ENCODE results near the gene ZFPM1.

Gene ZFPM1

DNA sequence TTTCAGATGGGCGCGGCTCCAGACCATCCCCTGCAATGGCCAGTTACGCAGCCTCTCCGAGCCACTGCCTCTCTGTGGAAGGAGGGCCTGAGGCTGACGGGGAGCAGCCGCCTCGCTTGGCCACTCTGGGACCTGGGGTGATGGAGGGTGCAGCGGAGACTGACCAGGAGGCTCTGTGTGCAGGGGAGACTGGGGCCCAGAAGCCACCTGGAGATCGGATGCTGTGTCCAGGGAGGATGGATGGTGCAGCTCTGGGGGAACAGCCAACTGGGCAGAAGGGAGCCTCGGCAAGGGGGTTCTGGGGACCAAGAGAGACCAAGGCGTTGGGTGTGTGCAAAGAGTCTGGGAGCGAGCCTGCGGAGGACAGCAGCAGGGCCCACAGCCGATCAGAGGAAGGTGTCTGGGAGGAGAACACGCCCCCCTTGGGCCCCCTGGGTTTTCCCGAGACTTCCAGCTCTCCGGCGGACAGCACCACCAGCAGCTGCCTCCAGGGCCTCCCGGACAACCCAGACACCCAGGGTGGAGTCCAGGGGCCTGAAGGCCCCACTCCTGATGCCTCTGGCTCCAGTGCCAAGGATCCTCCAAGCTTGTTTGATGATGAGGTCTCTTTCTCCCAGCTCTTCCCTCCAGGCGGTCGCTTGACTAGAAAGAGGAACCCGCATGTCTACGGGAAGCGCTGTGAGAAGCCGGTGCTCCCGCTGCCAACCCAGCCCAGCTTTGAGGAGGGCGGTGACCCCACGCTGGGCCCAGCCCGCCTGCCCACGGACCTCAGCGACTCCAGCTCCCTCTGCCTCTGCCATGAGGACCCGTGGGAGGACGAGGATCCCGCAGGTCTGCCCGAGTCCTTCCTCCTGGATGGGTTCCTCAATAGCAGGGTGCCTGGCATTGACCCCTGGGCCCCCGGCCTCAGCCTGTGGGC lies 17.4 kb upstream of the ZFPM1 start:
- no peak for DNase-seq

DNA sequence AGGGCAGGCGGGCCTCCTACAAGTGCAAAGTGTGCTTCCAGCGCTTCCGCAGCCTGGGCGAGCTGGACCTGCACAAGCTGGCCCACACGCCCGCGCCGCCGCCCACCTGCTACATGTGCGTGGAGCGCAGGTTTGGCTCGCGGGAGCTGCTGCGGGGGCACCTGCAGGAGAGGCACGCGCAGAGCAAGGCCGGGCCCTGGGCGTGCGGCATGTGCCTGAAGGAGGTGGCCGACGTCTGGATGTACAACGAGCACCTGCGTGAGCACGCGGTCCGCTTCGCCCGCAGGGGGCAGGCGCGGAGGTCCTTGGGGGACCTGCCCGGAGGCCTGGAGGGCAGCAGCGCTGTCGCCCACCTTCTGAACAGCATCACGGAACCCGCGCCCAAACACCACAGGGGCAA lies 16.3 kb upstream of the ZFPM1 start:
- no peak for DNase-seq

DNA sequence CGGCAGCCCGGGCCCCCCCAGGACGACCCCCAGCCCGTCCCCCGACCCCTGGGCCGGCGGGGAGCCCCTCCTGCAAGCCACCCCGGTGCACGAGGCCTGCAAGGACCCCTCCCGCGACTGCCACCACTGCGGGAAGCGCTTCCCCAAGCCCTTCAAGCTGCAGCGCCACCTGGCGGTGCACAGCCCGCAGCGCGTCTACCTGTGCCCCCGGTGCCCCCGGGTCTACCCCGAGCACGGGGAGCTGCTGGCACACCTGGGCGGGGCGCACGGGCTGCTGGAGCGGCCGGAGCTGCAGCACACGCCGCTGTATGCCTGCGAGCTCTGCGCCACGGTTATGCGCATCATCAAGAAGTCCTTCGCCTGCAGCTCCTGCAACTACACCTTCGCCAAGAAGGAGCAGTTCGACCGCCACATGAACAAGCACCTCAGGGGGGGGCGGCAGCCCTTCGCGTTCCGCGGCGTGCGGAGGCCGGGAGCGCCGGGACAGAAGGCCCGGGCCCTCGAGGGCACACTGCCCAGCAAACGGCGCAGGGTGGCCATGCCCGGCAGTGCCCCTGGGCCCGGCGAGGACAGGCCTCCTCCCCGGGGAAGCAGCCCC lies 15.6 kb upstream of the ZFPM1 start:
- peak; percentile 78 for DNase-seq

DNA sequence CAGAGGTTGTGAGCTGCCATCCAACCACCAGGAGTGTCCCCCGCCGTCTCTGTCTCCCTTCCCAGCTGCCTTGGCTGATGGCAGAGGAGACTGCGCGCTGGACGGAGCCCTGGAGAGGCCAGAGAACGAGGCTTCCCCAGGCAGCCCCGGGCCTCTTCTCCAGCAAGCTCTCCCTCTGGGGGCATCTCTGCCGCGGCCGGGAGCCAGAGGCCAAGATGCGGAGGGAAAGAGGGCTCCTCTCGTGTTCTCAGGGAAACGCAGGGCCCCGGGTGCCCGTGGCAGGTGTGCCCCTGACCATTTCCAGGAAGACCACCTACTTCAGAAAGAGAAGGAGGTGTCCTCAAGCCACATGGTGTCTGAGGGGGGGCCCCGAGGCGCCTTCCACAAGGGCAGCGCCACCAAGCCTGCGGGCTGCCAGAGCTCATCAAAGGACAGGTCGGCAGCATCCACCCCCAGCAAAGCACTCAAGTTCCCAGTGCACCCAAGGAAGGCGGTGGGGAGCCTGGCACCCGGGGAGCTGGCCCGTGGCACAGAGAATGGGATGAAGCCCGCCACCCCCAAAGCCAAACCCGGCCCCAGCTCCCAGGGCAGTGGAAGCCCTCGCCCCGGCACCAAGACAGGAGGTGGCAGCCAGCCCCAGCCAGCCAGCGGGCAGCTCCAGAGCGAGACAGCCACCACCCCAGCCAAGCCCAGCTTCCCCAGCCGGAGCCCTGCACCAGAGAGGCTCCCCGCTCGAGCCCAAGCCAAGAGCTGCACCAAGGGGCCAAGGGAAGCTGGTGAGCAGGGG lies 14.8 kb upstream of the ZFPM1 start:
- no peak for DNase-seq

DNA sequence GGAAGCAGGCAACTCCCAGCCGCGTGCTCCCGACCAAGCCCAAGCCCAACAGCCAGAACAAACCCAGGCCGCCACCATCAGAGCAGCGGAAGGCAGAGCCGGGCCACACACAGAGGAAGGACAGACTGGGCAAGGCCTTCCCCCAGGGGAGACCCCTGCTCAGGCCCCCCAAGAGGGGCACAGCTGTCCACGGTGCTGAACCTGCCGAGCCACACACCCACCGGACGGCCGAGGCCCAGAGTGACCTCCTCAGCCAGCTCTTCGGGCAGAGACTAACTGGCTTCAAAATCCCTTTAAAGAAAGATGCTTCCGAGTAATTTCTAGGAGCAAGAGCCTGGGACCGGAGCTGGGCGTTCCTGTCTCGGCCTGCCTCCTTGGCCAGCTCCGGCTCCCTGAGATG lies 14.1 kb upstream of the ZFPM1 start:
- DNase-seq: no peak

DNA sequence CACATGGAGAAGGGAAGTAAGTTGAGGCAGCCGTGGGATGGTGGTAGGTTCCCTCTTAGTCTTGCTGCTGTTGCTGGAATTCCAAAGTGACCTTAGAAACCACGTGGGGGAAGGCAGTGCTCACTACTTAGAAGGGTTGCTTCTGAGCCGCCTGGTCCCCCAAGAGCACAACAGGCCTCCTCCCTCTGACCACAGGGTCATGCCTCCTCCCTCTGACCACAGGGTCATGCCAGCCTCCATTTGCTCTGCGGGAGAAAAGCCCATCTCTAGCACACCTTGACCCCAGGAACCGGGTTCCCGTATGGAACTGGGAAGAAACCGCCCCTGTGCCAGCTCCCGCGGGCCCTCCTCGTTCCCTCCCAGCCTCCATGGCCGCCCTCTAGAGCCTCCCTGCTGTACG lies 13.4 kb upstream of the ZFPM1 start:
- no peak for DNase-seq

DNA sequence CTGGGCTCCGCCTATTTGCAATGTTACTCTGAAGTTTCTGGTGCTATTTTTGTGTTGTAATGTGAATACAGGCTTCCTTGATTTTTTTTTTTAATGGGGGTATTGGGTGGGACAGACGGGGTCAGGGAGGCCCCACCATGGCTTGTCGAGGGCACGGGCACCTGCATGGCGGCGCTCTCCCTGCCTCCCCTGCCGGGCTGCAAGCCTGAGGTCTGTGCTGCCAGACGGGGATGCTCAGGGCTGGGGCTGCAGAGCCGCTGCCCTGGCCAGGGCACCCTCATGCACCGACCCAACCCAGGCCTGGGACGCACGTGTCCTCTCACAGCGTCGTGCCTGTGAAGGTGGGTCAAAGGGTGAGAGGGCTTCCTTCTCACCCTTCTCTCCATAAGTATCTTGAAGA lies 13.0 kb upstream of the ZFPM1 start:
- no peak for DNase-seq

DNA sequence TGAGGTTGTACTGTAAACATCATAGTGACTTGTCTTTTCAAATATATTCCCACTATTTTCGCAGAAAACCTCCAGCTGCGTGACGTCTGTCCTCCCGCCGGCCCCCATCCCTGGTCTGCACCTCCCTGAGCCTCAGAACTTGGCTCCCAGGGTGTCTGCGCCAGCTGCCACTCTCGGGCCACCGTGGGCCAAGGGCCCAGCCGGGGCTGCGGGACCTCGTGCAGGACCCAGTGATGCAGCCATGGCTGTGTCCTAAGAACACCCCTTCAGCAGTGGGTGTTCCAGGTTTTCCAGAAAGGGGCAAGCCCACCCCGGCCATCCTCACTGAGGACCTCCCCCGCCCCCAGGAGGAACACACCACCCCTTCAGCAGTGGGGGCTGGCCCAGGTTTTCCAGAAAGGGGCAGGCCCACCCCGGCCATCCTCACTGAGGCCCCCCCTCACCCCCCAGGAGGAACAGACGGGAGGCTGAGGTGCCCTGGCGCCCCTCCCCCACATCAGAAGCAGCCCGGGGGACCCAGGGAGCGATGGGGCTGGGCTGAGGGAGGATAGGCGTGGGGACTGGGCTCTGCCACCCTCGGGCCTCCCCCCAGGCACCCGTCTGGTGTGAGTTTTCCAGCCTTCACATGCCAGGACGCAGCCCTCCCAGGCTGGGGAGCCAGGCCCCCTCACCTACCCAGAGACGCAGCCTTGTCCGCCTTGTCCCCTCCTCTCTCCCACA lies 12.2 kb upstream of the ZFPM1 start:
- no peak for DNase-seq

DNA sequence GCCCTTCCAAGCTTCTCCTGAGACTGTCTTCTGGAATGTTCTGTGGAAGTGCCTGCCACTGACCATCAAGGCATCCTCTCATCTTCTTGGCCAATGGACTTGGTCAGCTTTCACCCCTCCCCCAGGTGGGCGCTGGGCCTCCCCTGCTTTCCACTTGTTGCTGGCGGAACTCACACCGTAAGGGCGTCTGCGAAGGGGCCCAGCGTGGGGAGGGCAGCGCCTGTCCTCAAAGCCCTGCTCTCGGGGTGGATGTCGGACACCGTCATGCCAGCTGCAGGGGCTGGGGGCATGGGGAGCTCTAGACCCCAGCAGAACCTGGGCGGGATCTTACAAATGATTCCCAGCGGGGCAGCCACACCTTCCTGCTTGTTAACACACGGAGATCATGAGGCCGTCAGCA lies 11.6 kb upstream of the ZFPM1 start:
- no peak for DNase-seq

DNA sequence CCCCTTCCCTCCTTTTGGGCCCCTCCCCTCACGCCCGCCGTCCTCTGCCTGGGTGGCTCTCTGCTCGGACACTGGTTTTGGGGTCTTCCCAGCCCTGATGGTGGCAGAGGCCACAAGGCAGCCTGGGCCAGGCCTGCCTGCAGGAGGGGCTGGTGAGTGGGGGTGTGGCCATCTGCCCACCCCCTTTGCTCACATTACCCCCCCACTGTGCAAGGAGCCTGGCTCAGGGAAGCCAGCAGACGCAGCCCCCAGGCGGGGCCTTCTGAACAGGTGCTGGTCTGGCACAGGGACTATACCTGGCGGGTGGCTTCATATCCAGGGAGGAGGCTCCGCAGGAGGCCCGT lies 10.7 kb upstream of the ZFPM1 start:
- no peak for DNase-seq

DNA sequence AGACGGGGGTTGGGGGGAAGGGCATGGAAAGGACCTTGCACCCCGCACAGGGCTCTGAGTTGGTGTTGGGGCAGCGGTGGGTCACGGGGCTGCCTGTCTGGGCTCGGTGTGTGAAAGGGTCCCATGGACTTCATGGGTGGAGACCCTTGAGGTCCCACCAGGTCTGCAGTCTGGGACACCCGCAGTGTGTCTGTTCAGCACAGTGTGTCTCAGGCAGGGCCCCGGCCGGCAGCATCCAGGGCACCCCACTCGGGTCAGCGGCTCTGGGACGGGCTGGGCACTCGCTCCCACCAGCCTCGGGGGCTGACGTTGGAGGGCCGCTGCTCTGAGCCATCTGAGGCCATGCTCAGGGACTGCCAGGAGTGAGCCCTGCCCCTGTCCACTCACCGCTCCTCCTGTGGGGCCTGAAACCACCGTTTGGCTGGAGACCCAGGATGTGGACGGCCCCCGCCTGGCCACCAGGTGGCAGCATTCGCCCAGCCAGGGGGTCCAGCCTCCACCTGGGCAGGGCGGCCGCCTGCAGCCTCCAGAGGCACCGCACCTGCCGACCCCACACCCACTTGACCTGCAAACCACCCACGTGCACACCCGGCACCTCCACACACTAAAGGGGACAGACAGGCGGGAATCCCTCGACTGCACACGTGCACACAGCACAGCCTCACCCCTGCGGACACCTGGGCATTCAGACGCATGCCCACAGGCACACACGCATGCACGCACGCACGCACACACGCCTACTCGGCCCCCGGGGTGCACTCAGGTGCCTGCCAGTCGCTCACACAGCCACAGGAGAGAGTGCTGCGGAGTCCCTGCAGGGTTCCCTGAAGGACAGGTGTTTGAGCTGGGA lies 10.1 kb upstream of the ZFPM1 start:
- DNase-seq: peak; percentile 85

DNA sequence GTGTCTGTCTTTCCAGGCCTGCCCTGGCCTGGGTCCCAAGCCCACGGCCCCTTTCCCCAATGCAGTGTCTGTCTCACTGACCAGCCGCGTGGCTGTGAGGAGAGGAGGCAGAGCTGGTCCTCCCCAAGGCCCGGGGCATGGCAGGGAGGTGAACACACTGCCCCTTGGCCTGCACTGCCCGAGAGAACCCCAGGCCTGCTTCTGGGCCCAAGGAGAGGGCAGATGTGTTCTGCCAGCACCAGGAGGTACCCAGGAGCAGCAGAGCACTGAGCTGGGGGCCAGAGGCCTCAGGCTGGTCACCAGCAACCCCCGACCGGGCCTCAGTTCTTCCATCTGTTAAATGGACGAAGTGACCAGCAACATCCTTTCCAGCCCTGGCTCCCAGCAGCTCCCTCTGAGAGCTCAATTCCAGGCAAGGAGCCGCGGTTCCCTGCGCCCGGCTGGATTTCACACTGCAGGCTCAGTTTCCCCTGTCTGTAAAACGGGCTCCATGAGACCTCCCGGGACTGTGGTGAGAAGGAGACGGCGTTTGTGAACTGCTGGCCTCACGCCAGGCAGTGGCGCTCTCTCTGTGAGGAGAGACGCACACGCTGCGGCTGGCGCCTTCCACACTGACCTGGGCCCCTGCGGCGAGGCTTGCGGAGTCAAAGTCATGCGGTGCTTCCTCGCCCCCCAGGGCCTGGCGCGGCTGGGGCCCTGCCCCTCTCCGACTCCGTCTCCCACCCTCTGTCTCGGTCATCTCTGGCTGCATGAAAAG lies 8.1 kb upstream of the ZFPM1 start:
- no peak for DNase-seq

DNA sequence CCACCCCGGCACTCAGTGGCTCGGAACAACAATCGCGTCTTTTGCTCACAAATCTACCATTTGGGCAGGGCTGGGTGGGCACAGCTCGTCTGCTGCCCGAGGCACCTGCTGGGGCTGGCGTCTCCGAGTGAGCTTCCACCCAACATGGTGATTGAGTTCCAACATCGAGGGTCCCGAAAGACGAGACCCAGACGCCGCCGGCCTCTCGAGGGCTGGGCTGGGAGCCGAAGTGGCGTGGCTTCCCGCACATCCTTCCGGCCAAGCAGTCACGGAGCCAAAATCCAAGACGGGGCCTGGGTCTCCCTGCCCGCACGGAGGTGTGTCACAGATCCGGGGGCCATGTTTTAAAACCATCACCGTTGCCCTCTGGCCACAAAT lies 7.5 kb upstream of the ZFPM1 start:
- no peak for DNase-seq

DNA sequence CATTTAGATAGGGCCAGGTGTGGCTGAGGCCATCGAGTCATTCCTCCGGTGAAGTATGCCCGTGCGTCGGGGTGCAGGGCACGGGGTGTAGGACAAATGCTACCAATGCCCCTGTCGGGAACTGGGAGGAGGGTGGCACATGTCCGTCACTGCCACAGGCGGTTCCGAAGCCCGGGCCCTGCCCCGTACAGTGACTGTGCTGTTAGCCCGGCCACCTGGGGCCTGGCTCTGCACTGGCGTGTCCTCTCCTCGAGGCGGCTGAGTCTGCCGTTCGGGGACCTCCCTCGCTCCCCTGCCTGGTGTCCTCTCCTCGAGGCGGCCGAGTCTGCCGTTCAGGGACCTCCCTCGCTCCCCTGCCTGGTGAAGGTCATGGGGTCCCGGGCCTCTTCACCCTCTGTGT lies 7.0 kb upstream of the ZFPM1 start:
- no peak for DNase-seq

DNA sequence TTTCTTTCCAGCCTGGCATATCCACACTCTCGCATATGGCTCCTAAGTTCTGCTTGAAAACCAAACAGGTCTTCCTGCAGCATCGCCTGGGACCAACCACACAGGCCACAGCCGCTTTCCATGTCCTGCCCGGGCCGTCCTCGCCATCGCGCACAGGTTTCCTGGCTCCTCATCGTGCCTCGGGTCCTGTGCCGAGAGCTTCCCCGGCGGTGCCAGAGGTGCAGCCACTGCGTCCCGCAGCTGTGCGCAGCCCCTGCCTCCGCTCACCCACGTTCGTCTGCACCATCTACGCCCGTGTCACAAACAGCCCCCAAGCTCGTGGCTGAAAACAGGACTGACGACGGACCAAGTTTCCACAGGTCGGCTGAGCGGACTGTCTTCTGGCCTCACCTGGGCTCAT lies 6.3 kb upstream of the ZFPM1 start:
- DNase-seq: no peak

DNA sequence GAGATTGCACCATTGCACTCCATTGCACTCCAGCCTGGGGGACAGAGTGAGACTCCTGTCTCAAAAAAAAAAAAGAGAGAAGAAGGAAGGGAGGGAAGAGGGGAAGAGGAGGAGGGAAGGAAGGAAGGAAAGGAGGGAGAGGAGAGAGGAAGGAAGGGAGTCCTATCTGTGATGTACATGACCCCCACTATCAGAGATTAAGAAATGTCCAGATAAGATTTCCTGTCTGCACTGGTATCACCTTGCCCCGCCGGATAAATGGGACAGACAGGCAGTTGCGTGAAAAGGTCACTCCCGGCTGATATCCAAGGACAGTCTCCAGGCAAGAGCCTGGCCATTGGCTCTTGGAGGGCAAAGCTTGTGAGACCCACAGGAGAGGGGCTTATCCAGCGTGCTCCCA lies 5.2 kb upstream of the ZFPM1 start:
- DNase-seq: no peak

DNA sequence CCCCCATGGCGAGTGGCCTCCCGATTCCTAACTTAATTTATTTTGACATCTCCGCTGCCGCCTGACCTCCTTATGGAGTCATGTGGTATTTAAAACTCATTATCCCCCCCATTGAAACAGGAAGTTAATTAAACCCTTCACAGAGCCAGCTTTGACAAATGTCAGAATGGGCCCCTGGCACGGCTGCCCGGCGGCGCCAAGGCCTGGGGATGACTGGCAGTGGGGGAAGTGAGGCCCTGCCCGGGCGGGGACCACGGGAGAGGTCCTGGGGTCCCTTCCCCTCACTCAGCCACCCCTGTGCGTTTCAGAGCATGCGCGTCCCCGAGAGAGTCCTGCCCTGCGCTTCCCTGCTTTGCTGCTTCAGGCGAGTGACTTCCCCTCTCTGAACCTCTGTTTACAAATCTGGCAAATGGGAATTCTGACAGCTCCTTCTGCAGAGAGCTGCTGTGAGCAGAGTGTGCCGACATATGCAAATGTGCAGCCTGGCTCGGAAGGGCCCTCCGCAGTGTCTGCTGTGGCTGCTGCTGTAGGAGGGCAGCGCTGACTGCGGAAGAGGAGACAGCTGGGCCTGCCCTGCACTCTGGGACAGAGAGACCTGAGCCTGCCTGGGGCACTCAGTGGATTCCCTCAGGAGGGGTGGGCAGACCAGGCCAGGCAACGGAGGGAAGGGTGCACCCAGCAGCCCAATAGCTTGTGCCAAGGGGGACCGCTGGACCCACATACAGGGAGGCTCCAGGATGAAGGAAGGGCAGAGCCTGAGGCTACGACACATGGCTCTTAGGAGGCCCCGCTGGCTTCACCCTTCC lies 4.4 kb upstream of the ZFPM1 start:
- no peak for DNase-seq

DNA sequence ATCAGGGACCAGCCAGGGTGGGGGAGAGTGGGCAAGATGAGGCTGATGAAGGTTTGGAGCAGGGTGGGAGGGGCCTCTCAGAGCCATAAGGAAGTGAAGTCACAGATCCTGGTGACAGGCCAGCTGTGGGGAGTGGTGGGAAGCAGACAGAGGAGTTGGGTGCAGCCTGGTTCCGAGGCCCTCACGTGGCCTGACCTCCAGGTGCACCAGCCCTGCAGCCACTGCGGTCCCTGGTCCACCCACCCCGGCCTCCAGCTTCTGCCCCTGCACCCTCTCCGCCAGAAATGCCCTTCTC lies 3.9 kb upstream of the ZFPM1 start:
- no peak for DNase-seq

DNA sequence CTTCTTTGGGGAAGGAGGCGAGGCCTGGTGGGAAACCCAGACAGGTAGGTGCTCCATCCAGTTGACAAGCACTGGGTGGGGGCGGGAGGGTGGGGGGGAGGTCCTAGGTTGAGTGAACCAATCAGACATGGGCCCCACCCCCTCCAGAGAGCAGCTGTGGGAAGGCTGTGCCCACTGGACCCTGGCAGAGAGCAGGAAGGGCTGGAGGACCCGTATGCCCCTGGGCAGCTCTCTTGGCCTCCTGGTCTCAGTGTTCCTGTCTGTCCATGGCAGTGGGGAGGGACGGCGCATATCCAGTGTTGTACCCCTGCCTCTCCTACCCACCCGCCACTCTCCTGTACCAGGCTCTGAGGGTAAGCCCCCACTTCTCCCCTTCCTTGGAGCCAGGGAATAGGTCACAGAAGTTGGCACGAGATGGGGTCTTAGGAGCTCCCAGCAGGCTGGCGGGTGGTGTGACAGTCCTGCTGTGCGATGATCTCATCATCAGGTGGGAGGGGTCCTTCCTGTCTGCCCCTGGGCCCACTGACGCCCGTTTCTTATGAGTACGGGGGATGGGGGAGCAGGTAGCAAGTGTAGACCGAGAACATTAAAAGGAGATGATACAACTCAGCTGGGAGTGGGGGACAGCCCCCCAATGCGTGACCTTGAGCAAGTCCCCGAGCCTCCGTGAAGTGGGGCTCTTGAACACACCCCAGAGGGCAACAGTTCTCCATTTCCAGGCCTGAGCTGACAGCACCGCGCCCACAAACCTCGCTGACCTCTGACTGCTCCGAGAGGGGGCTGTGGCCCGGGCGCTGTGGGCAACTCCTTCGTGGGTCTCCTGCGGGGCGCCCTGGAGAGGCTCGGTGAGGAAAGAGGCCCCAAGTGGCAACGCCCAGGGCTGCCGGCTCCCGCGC lies 1.2 kb upstream of the ZFPM1 start:
- peak; percentile 19 to 31 for DNase-seq
